Measurements from ENCODE around the gene RCSD1. TPM values are rescaled to one million over a fixed set of nuclear protein-coding genes. Genes with fewer than 3 reads are reported as not detected.
"Not testable (repeated sequence)": the region's sequence is repeated elsewhere in the genome, so short reads cannot be mapped to it uniquely, and the experiment has no call there.

RCSD1 gene
- total and polyA plus RNA-seq, 3 donors from 2014 or later, result 13.8 to 24.7 (median 14.1) TPM

- TF ChIP-seq, protein P1, sequence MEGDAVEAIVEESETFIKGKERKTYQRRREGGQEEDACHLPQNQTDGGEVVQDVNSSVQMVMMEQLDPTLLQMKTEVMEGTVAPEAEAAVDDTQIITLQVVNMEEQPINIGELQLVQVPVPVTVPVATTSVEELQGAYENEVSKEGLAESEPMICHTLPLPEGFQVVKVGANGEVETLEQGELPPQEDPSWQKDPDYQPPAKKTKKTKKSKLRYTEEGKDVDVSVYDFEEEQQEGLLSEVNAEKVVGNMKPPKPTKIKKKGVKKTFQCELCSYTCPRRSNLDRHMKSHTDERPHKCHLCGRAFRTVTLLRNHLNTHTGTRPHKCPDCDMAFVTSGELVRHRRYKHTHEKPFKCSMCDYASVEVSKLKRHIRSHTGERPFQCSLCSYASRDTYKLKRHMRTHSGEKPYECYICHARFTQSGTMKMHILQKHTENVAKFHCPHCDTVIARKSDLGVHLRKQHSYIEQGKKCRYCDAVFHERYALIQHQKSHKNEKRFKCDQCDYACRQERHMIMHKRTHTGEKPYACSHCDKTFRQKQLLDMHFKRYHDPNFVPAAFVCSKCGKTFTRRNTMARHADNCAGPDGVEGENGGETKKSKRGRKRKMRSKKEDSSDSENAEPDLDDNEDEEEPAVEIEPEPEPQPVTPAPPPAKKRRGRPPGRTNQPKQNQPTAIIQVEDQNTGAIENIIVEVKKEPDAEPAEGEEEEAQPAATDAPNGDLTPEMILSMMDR (IDR thresholded peaks at IDR 0.05), result no peak
- TF ChIP-seq POLR2A (IDR thresholded peaks at IDR 0.05), result no peak
- Histone ChIP-seq H3K27me3 (no peaks in the 10 kb centered on the region), H3K4me3 (peak overlapping the region; percentile 73 to 77), H3K36me3 (ENCODE audit: low read depth, missing control alignments) (no peaks in the 10 kb centered on the region), H3K4me1 (peaks cover 2% of the 10 kb centered on the region), H3K9me3 (no peaks in the 10 kb centered on the region), H3K27ac (peak overlapping the region; percentile 49 to 54)
- WGBS, 2 donors, result 2% methylated on average over 4 of the region's 4 CpGs
- intact Hi-C loops (cut with DNase I; ENCODE audit: low total_unique reads), result no loop called here
- DNase-seq, result no peak
Observed at GRCh38 chr1:167716000-167716271, 85.9 kb downstream of the RCSD1 start.

- Histone ChIP-seq H3K27ac (no peak overlapping the region), H3K4me3 (no peak overlapping the region), H3K27me3 (no peaks in the 10 kb centered on the region), H3K4me1 (peaks cover 8% of the 10 kb centered on the region), H3K9me3 (no peaks in the 10 kb centered on the region), H3K36me3 (ENCODE audit: low read depth, missing control alignments) (no peaks in the 10 kb centered on the region)
- no peak for DNase-seq
- intact Hi-C loops (cut with DNase I; ENCODE audit: low total_unique reads), result no loop called here
- WGBS, 2 donors, result 76 to 81% methylated on average over 3 of the region's 3 CpGs
- no peak for TF ChIP-seq POLR2A (IDR thresholded peaks at IDR 0.05)
- TF ChIP-seq, protein P1 (IDR thresholded peaks at IDR 0.05), result no peak
Observed at GRCh38 chr1:167717351-167717750, 87.3 kb downstream of the RCSD1 start.

- H3K4me1 ChIP-seq, result peaks cover 15% of the 10 kb centered on the region
- H3K4me3 ChIP-seq, result no peak overlapping the region
- no peaks in the 10 kb centered on the region for H3K27me3 ChIP-seq
- H3K36me3 ChIP-seq (ENCODE audit: low read depth, missing control alignments), result no peaks in the 10 kb centered on the region
- H3K27ac ChIP-seq, result no peak overlapping the region
- no peak for TF ChIP-seq POLR2A (IDR thresholded peaks at IDR 0.05)
- TF ChIP-seq, protein P1 (IDR thresholded peaks at IDR 0.05), result no peak
- DNase-seq, result no peak
- 71 to 72% methylated on average over 7 of the region's 7 CpGs for WGBS, 2 donors
- intact Hi-C loops (cut with DNase I; ENCODE audit: low total_unique reads), result no loop called here
- no peaks in the 10 kb centered on the region for H3K9me3 ChIP-seq
Observed at GRCh38 chr1:167718914-167719691, 89.1 kb downstream of the RCSD1 start.

GRCh38 chr1:167719715-167720421 lies 89.8 kb downstream of the RCSD1 start:
- peak overlapping the region in 1 of 2 donors; percentile 92 for H3K27ac ChIP-seq
- intact Hi-C loops (cut with DNase I; ENCODE audit: low total_unique reads), result loop anchor here (5.0 kb wide), 1 partner anchor 82 kb away; no protein-coding TSS in a partner anchor
- 78 to 84% methylated on average over 25 of the region's 25 CpGs for WGBS, 2 donors

DNA sequence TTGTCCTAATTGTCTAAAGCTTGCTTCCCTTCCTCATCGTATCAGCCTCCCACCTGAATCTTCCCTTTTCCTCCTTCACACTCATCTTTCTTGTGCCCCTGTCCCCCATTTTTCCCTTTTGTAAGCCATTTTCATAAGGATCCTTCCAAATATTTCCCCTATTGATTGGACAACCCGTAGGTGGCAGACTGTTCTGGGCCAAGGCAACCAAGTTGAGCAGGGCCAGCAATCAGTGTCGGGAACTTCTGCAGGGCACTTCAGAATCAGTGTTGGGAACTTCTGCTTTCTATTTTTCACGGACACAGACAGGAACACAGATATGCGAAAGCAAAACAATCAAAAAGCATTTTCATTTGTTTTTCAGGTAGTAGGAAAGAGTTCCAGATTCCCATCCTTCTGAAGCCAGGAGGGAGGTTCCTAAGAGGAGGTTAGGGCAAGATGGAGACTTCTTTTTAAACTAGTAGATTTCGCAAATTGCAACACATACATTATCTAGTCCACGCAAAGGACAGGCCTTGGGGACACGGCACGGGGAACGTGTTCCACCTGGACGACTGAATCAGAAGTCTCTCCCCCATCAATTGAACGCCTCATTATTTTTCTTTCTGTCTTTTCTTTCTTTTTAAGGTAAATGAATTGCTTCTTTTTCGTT lies 91.1 kb downstream of the RCSD1 start:
- Histone ChIP-seq H3K27me3 (no peaks in the 10 kb centered on the region), H3K9me3 (no peaks in the 10 kb centered on the region), H3K4me3 (peak overlapping the region; percentile 95 to 97), H3K4me1 (peaks cover 19% of the 10 kb centered on the region), H3K27ac (peak overlapping the region; percentile 92), H3K36me3 (ENCODE audit: low read depth, missing control alignments) (no peaks in the 10 kb centered on the region)
- DNase-seq, result peak; percentile 81
- TF ChIP-seq, protein P1 (IDR thresholded peaks at IDR 0.05), result peak; percentile 26 to 61 (median 45)
- no peak for TF ChIP-seq POLR2A (IDR thresholded peaks at IDR 0.05)
- intact Hi-C loops (cut with DNase I; ENCODE audit: low total_unique reads), result loop anchor here (5.0 kb wide), 1 partner anchor 81 kb away; no protein-coding TSS in a partner anchor
- WGBS, 2 donors, result 5 to 8% methylated on average over 13 of the region's 13 CpGs

More at GRCh38 chr1:167719715-167720421, 89.8 kb downstream of the RCSD1 start:
- H3K4me3 ChIP-seq; H3K27me3 ChIP-seq; H3K36me3 ChIP-seq (ENCODE audit: low read depth, missing control alignments); DNase-seq; H3K9me3 ChIP-seq: not testable (repeated sequence)
- peaks cover 17% of the 10 kb centered on the region for H3K4me1 ChIP-seq

All from testis (tissue), 3 donors.